ENCODE measurements around the gene NUP54.
A peak's percentile ranks its signal among the peaks of the same experiment; 100 is the strongest.

Gene NUP54

DNA sequence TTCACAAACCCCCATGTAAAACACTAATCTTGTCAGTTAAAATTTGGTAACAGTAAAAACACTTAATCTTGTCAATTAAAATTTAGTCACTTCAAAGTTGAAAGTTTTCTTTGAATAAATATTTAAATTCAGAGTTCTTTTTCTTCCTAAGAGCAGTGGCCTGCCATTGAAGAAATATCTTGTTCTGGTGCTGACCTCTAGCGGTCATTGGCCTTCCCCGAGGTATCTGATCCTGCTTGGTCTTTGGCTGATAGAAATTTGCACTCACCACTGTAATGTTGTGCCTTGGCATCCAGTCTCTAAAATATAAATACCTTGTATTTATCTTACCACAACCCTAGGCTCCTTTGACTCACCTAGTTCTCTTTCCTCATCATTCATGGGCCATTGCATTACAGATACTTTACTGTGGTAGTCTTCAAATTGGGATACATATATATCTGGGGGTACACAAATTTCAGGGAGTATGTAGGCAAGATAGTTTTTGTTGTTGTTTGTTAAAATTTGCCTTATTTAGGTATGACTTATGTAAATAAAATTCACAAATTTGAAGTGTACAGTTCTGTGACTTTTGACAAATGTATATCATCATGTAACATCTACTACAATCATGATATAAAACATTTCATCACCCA, 80.4 kb downstream of the NUP54 start:
- peak; percentile 41 for DNase-seq (ENCODE audit: low read depth, low spot score)

- DNase-seq (ENCODE audit: low read depth, low spot score): no peak
Measured at GRCh38 chr4:76066546-76066945, 81.7 kb downstream of the NUP54 start.
